ENCODE results near the gene RPTOR. TPM values are rescaled to one million over a fixed set of nuclear protein-coding genes. Genes with fewer than 3 reads are reported as not detected.

RPTOR gene
- total RNA-seq, 1 experiment from 2014 or later: 25.1 TPM

GRCh38 chr17:80839511-80839941 is 294.9 kb downstream of the RPTOR start:
- Histone ChIP-seq H2BK20ac (ENCODE audit: low read depth, low read length, poor library complexity, severe bottlenecking) (no peak overlapping the region), H3K9ac (ENCODE audit: extremely low read depth, insufficient read length, low read length) (no peak overlapping the region), H2BK12ac (ENCODE audit: insufficient read length, low read depth, low read length) (no peak overlapping the region), H4K91ac (ENCODE audit: insufficient read length, low read depth, low read length) (no peak overlapping the region), H3K23me2 (ENCODE audit: insufficient read length, low read depth, low read length, poor library complexity, severe bottlenecking) (no peaks in the 10 kb centered on the region), H3K4ac (ENCODE audit: low read depth, low read length) (no peak overlapping the region), H3T11ph (ENCODE audit: low read length) (no peak overlapping the region), H2AK5ac (ENCODE audit: insufficient read length, low read length) (no peak overlapping the region), H3K18ac (ENCODE audit: insufficient read length, low read depth, low read length) (no peak overlapping the region), H3K27me3 (ENCODE audit: insufficient read depth, low read length) (no peaks in the 10 kb centered on the region), H3K4me2 (ENCODE audit: insufficient read depth, insufficient read length, low read length) (no peak overlapping the region), H2AFZ (ENCODE audit: low read length) (no peak overlapping the region), H3K9me3 (ENCODE audit: control insufficient read depth, low read depth, low read length) (no peaks in the 10 kb centered on the region), H2BK5ac (ENCODE audit: insufficient read length, low read length) (no peak overlapping the region), H3K4me1 (ENCODE audit: insufficient read depth, low read length) (no peaks in the 10 kb centered on the region), H3K56ac (ENCODE audit: insufficient read length, low read depth, low read length) (no peak overlapping the region), H3K79me2 (ENCODE audit: insufficient read depth, low read length) (no peaks in the 10 kb centered on the region), H4K8ac (replicated peaks; ENCODE audit: insufficient read length, low read depth, low read length) (no peak overlapping the region), H2BK15ac (ENCODE audit: low read depth, low read length) (no peak overlapping the region), H2BK120ac (ENCODE audit: low read depth, low read length, poor library complexity, severe bottlenecking) (no peak overlapping the region), H3K27ac (ENCODE audit: insufficient read length, low read depth, low read length) (no peak overlapping the region), H4K20me1 (ENCODE audit: control insufficient read depth, insufficient read depth, insufficient read length) (no peaks in the 10 kb centered on the region), H3K79me1 (ENCODE audit: insufficient read depth, low read depth, low read length, poor library complexity, severe bottlenecking) (no peaks in the 10 kb centered on the region), H4K5ac (ENCODE audit: insufficient read length, low read depth, low read length) (no peak overlapping the region), H3K14ac (ENCODE audit: insufficient read depth, low read length) (no peak overlapping the region), H3K23ac (ENCODE audit: insufficient read length, low read depth, low read length) (no peak overlapping the region)
- 0 out of 7 replicates have a peak overlapping the region, but pooled peaks of 1 of the 3 experiments have one; percentile 23 for H3K27ac Mint-ChIP-seq
- no peaks in the 10 kb centered on the region for H3K27me3 Mint-ChIP-seq (ENCODE audit: low read depth)
- no peaks in the 10 kb centered on the region; a peak in 1 of 5 replicates for H3K9me3 Mint-ChIP-seq
- H3K4me1 Mint-ChIP-seq: peaks cover 10 to 14% of the 10 kb centered on the region in 2 experiments
- WGBS (ENCODE audit: extremely low coverage, insufficient read length, low lambda C conversion rate): no CpG with 5 or more reads among the region's 8 CpGs
- no peak overlapping the region for H3K4me3 Mint-ChIP-seq
- no peak for DNase-seq
- no peak for TF ChIP-seq CTCF (conservative IDR thresholded peaks at IDR 0.05)
- H3K36me3 Mint-ChIP-seq (ENCODE audit: insufficient read depth in 1 of 3, low read depth in 3 of 3): peaks cover 0 to 12% (median 4%) of the 10 kb centered on the region in 3 experiments; a peak in 3 of 7 replicates

All from H9 (cell line).